Activated CD4-positive, alpha-beta T cell treated with anti-CD3 and anti-CD28 coated beads, Interleukin-2, amount 10 ng/mL, durations not matched to agents 7 days and 5 days (primary cell): ENCODE results near the gene DRG2. TPM values are rescaled to one million over a fixed set of nuclear protein-coding genes. Genes with fewer than 3 reads are reported as not detected.

Source experiments
- CTCF ChIA-PET: fragments of 350-600 bp; sonication (Branson Sonifier 250); formaldehyde crosslinking; loops from one replicate; lab custom pipeline; 2021; ENCODE audit warnings: antibody characterized with exemption; lab: Charles Lee
- POLR2A ChIA-PET: fragments of 350-600 bp; sonication (Branson Sonifier 250); formaldehyde crosslinking; loops from one replicate; lab custom pipeline; 2021; ENCODE audit warnings: antibody characterized with exemption; lab: Charles Lee
- DNase-seq: peaks from one replicate; pipeline ENCODE4 v3.0.0-alpha.2; 2020
- H3K27ac Mint-ChIP-seq: one replicate; pipeline ENCODE4 v1.8.0; 2021; ENCODE audit warnings: mild to moderate bottlenecking, moderate library complexity, mixed read lengths
- H3K27me3 Mint-ChIP-seq: one replicate; pipeline ENCODE4 v1.8.0; 2021; ENCODE audit warnings: mixed read lengths
- H3K36me3 Mint-ChIP-seq: one replicate; pipeline ENCODE4 v1.8.0; 2021; ENCODE audit warnings: low read depth, mixed read lengths
- H3K4me1 Mint-ChIP-seq: one replicate; pipeline ENCODE4 v1.8.0; 2021; ENCODE audit warnings: mixed read lengths
- H3K4me3 Mint-ChIP-seq: one replicate; pipeline ENCODE4 v1.8.0; 2021; ENCODE audit warnings: mild to moderate bottlenecking, moderate library complexity, mixed read lengths
- H3K9me3 Mint-ChIP-seq: one replicate; pipeline ENCODE4 v1.8.0; 2021; ENCODE audit warnings: mixed read lengths
- total RNA-seq, 2 experiments: library from RNA; stranded (reverse); gene quantifications; one replicate each; pipeline ENCODE4 v1.2.3, GENCODE V29; 2021

Gene DRG2
- total RNA-seq, 2 experiments from 2014 or later = 45.9 to 52.2 TPM

GRCh38 chr17:18093616-18094408 is 6.1 kb downstream of the DRG2 start:
- Mint-ChIP-seq H3K4me1 (peaks cover 16% of the 10 kb centered on the region), H3K27me3 (no peaks in the 10 kb centered on the region), H3K36me3 (peaks cover 34% of the 10 kb centered on the region), H3K9me3 (no peaks in the 10 kb centered on the region), H3K4me3 (no peak overlapping the region), H3K27ac (peak overlapping the region; percentile 10)
- no peak for DNase-seq
- ChIA-PET POLR2A (no interaction called here), CTCF (no interaction called here)

- Mint-ChIP-seq H3K4me3 (no peak overlapping the region), H3K4me1 (peaks cover 12% of the 10 kb centered on the region), H3K36me3 (peaks cover 34% of the 10 kb centered on the region), H3K9me3 (no peaks in the 10 kb centered on the region), H3K27ac (peak overlapping the region; percentile 10), H3K27me3 (no peaks in the 10 kb centered on the region)
- CTCF ChIA-PET = interaction anchor here (1.3 kb wide), 1 partner anchor 35 kb away, joined by 3 read pairs; no protein-coding TSS in a partner anchor
- DNase-seq = no peak
- POLR2A ChIA-PET = no interaction called here
These were observed 6.7 kb downstream of the DRG2 start for GRCh38 chr17:18094409-18094807.

- ChIA-PET POLR2A (no interaction called here), CTCF (interaction anchor here (0.6 to 1.5 kb wide), 3 partner anchors 13 to 1767 kb away, joined by 3 to 5 read pairs (median 3); no protein-coding TSS in a partner anchor)
- H3K4me3 Mint-ChIP-seq = no peak overlapping the region
- H3K9me3 Mint-ChIP-seq = no peaks in the 10 kb centered on the region
- no peak for DNase-seq
- peaks cover 2% of the 10 kb centered on the region for H3K4me1 Mint-ChIP-seq
- no peak overlapping the region for H3K27ac Mint-ChIP-seq
- no peaks in the 10 kb centered on the region for H3K27me3 Mint-ChIP-seq
- peaks cover 15% of the 10 kb centered on the region for H3K36me3 Mint-ChIP-seq
These were observed 11.8 kb downstream of the DRG2 start for GRCh38 chr17:18099516-18099915.

GRCh38 chr17:18100616-18101015 is 12.9 kb downstream of the DRG2 start:
- H3K36me3 Mint-ChIP-seq = peaks cover 12% of the 10 kb centered on the region
- CTCF ChIA-PET = no interaction called here

GRCh38 chr17:18101828-18102227 is 14.1 kb downstream of the DRG2 start:
- POLR2A ChIA-PET = interaction anchor here (0.5 kb wide), 1 partner anchor 91 kb away, joined by 3 read pairs; no protein-coding TSS in a partner anchor
- CTCF ChIA-PET = no interaction called here
- Mint-ChIP-seq H3K9me3 (no peaks in the 10 kb centered on the region), H3K4me1 (no peaks in the 10 kb centered on the region), H3K27ac (no peak overlapping the region), H3K4me3 (no peak overlapping the region), H3K27me3 (no peaks in the 10 kb centered on the region), H3K36me3 (peaks cover 1% of the 10 kb centered on the region)
- no peak for DNase-seq

More at GRCh38 chr17:18100616-18101015, 12.9 kb downstream of the DRG2 start:
- no peaks in the 10 kb centered on the region for H3K9me3 Mint-ChIP-seq
- H3K4me1 Mint-ChIP-seq = peaks cover 2% of the 10 kb centered on the region
- POLR2A ChIA-PET = no interaction called here
- no peak overlapping the region for H3K27ac Mint-ChIP-seq
- DNase-seq = no peak
- no peaks in the 10 kb centered on the region for H3K27me3 Mint-ChIP-seq
- H3K4me3 Mint-ChIP-seq = no peak overlapping the region

DNA sequence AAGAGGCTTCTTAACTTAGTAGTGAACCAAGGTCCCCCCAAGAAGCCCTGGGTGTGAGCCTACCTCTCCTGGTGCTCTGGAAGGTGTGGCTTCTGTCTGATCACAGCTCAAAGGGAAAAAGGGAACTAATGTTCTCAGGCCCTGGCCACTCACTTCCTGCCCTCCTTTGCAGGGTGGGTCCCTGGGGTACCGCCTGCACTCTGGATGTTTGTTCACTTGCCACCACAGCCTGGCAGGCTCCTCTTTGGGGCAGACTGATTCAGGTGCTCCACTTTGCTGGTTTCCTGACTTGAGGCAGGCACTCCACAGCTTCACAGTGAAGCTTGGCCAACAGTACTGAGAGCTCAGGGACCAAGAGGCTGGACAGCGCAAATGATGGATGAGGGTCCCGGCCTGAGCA is 14.9 kb downstream of the DRG2 start:
- no peak for DNase-seq
- CTCF ChIA-PET = no interaction called here
- POLR2A ChIA-PET = no interaction called here
- Mint-ChIP-seq H3K4me1 (no peaks in the 10 kb centered on the region), H3K9me3 (no peaks in the 10 kb centered on the region), H3K36me3 (no peaks in the 10 kb centered on the region), H3K27me3 (no peaks in the 10 kb centered on the region), H3K27ac (no peak overlapping the region), H3K4me3 (no peak overlapping the region)

DNA sequence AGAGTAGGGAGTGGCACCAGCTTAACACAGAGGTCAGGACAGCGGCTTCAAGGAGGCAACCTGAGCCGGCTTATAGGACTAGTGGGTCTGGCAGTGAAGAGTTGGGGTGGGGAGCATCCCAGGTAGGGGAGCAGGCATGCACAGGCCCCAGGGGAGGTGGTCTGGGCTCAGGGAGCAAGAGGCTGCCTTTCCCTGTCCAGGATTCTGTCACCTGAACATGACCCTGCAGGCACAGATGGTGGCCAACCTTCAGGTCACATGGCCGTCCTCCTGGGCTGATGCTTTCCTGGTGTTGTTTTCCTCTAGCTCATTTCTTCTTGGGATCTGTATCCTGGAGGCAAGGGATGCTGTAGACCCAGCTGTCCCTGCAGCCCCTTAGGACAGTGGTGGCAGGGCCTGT is 17.3 kb downstream of the DRG2 start:
- Mint-ChIP-seq H3K36me3 (no peaks in the 10 kb centered on the region), H3K27me3 (no peaks in the 10 kb centered on the region), H3K27ac (no peak overlapping the region), H3K4me3 (no peak overlapping the region), H3K4me1 (no peaks in the 10 kb centered on the region), H3K9me3 (no peaks in the 10 kb centered on the region)
- ChIA-PET CTCF (no interaction called here), POLR2A (no interaction called here)
- no peak for DNase-seq

- CTCF ChIA-PET = no interaction called here
- H3K4me3 Mint-ChIP-seq = no peak overlapping the region
- no peaks in the 10 kb centered on the region for H3K4me1 Mint-ChIP-seq
- POLR2A ChIA-PET = no interaction called here
- H3K27me3 Mint-ChIP-seq = no peaks in the 10 kb centered on the region
- no peak for DNase-seq
- H3K9me3 Mint-ChIP-seq = no peaks in the 10 kb centered on the region
- H3K36me3 Mint-ChIP-seq = no peaks in the 10 kb centered on the region
- no peak overlapping the region for H3K27ac Mint-ChIP-seq
These were observed 17.8 kb downstream of the DRG2 start for GRCh38 chr17:18105595-18105994.

- Mint-ChIP-seq H3K9me3 (no peaks in the 10 kb centered on the region), H3K4me1 (no peaks in the 10 kb centered on the region), H3K36me3 (no peaks in the 10 kb centered on the region), H3K4me3 (no peak overlapping the region), H3K27ac (no peak overlapping the region), H3K27me3 (no peaks in the 10 kb centered on the region)
- no peak for DNase-seq
- POLR2A ChIA-PET = no interaction called here
- CTCF ChIA-PET = no interaction called here
These were observed 18.5 kb downstream of the DRG2 start for GRCh38 chr17:18106211-18106610.

- POLR2A ChIA-PET = no interaction called here
These were observed 19.5 kb downstream of the DRG2 start for GRCh38 chr17:18107061-18107790.

GRCh38 chr17:18107971-18108370 is 20.2 kb downstream of the DRG2 start:
- no peak overlapping the region for H3K4me3 Mint-ChIP-seq
- H3K27ac Mint-ChIP-seq = no peak overlapping the region

More at GRCh38 chr17:18107061-18107790, 19.5 kb downstream of the DRG2 start:
- H3K4me3 Mint-ChIP-seq = no peak overlapping the region
- H3K27me3 Mint-ChIP-seq = no peaks in the 10 kb centered on the region
- H3K9me3 Mint-ChIP-seq = no peaks in the 10 kb centered on the region
- H3K27ac Mint-ChIP-seq = no peak overlapping the region
- no peaks in the 10 kb centered on the region for H3K36me3 Mint-ChIP-seq
- H3K4me1 Mint-ChIP-seq = no peaks in the 10 kb centered on the region
- CTCF ChIA-PET = interaction anchor here (0.7 kb wide), 1 partner anchor 301 kb away, joined by 6 read pairs; no protein-coding TSS in a partner anchor
- DNase-seq = no peak

DNA sequence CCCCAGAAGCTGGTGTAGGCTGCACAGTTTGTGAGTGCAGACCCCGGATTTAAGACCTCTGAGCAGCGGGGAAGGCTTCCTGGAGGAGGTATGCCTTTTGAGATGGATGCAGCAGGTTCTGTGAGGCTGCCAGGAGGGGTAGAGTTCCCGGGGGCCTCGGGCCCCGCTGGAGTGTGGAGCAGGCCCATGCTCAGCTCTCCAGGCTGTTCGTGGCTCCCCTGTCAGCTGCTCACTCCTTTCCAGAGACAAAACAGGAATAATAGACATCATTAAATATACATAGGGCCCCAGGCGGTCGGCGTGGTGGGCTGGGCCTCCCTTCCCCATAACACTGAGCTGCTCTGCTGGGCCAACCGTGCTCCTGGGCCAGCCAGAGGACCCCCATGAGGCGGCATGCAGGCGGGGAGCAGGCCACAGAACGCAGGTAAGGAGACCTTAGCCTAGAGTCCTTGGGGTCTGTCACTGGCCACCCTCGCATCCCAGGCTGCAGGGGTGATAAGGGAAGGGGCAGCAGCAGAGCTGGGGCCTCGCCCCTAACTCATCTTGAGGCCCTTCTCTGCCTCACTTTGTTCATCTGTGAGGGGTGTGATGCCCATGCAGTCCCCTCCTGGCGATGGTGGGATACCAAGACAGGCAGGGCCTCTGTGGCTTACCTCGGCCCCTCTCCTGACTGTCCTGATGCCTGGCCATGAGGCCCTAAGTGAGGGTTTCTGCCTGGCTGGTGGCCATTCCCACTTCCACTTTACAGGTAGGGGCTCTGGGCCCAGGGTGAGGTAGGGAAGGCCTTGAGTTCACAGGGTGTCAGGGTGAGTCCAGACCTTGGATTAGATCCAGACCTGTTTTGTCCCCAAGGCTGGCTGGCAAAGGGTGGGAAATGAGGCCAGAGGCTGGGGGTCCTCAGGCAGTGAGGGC is 20.9 kb downstream of the DRG2 start, which contains the start of gene MYO15A:
TSS of gene MYO15A (plus strand) at position 356 of the 912 bp plus-strand sequence. CDS start 10,045 bp downstream, outside the sequence.
- no peaks in the 10 kb centered on the region for H3K36me3 Mint-ChIP-seq
- H3K27me3 Mint-ChIP-seq = no peaks in the 10 kb centered on the region
- no peak for DNase-seq
- ChIA-PET CTCF (no interaction called here), POLR2A (no interaction called here)
- H3K27ac Mint-ChIP-seq = no peak within 1 kb of the TSS
- H3K4me3 Mint-ChIP-seq = no peak within 1 kb of the TSS
- no peaks in the 10 kb centered on the region for H3K4me1 Mint-ChIP-seq
- no peaks in the 10 kb centered on the region for H3K9me3 Mint-ChIP-seq

More at GRCh38 chr17:18107971-18108370, 20.2 kb downstream of the DRG2 start:
- DNase-seq = no peak
- ChIA-PET POLR2A (no interaction called here), CTCF (no interaction called here)
- Mint-ChIP-seq H3K9me3 (no peaks in the 10 kb centered on the region), H3K4me1 (no peaks in the 10 kb centered on the region), H3K36me3 (no peaks in the 10 kb centered on the region), H3K27me3 (no peaks in the 10 kb centered on the region)
